HL-60 (cell line): Measurements from ENCODE around the gene FNIP2.

Experiments
- DNase-seq, 2 experiments: peaks; one replicate each; pipeline ENCODE4 v3.0.0-alpha.2; 2010 to 2020; ENCODE audit warnings: low read depth in 1 of 2, low spot score in 1 of 2
- H3K27ac ChIP-seq: fragments of 250-450 bp; sonication (Bioruptor Pico); replicated peaks from 2 replicates; pipeline ENCODE4 v1.5.1; 2020; ENCODE audit warnings: mild to moderate bottlenecking, moderate library complexity
- H3K27me3 ChIP-seq: fragments of 250-450 bp; sonication (Bioruptor Pico); 2 replicates; pipeline ENCODE4 v1.5.1; 2021; ENCODE audit warnings: mild to moderate bottlenecking, moderate library complexity; ENCODE audit not compliant: insufficient read depth, poor library complexity, severe bottlenecking
- H3K4me3 ChIP-seq: replicated peaks from 2 replicates; pipeline ENCODE4 v1.5.1; 2011; ENCODE audit warnings: mild to moderate bottlenecking, control low read depth, low read length; ENCODE audit not compliant: insufficient read depth
- GABPA ChIP-seq: IDR thresholded peaks from 2 replicates; pipeline ENCODE4 v1.6.1; 2012; ENCODE audit warnings: low read depth
- POLR2AphosphoS5 ChIP-seq: IDR thresholded peaks from 2 replicates; pipeline ENCODE4 v1.6.1; 2012; ENCODE audit warnings: low read depth
- SPI1 ChIP-seq: IDR thresholded peaks from 2 replicates; pipeline ENCODE4 v1.6.1; 2012; ENCODE audit warnings: low read depth, mild to moderate bottlenecking, borderline replicate concordance
- TF ChIP-seq, protein P1 (sequence below): IDR thresholded peaks from 2 replicates; pipeline ENCODE4 v1.6.1; 2012; ENCODE audit warnings: low read depth; ENCODE audit not compliant: insufficient replicate concordance
- TF ChIP-seq, protein P2 (sequence below): IDR thresholded peaks from one replicate; pipeline ENCODE4 v1.5.1; 2011; ENCODE audit warnings: low read length, control low read depth, inconsistent platforms; ENCODE audit not compliant: insufficient read depth

The FNIP2 gene

DNA sequence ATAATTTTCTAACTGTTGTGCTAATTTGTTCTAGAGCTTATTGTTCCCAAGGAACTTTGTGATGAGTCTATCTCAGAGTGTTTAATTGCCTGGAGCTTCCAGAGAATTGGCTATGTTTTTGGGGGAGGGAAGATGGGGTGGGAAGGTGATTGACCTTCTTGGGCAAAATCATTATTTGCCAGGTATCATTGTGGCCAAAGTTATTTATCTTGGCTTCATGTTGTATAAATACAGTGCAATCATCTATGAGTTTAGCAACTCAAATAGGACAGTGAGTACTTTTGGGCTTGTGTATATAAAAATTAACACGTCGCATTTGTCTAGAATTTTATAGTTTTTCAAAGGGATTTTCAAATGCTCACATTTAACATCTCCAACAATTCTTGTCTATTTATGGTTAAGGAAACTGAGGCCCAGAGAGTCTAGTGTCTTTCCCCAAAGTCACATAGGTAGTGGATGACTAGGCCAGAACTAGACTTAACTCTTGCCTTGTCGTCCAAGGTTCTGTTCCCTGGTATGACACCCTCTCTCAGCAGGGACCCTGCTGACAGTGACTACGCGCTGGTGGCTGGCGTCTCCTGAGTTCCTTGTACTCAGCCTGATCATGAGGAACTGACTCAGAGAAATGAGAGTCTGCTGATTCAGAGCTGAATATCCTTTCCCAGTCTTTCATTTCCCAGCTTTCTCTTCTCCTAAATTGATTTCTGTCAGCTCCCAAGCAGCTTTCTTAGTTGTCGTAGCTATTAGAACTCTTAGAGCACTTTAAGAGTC, 27.7 kb downstream of the FNIP2 start:
- no peak overlapping the region for H3K4me3 ChIP-seq
- TF ChIP-seq POLR2AphosphoS5 (no peak), GABPA (no peak), SPI1 (no peak)
- TF ChIP-seq, protein P1, sequence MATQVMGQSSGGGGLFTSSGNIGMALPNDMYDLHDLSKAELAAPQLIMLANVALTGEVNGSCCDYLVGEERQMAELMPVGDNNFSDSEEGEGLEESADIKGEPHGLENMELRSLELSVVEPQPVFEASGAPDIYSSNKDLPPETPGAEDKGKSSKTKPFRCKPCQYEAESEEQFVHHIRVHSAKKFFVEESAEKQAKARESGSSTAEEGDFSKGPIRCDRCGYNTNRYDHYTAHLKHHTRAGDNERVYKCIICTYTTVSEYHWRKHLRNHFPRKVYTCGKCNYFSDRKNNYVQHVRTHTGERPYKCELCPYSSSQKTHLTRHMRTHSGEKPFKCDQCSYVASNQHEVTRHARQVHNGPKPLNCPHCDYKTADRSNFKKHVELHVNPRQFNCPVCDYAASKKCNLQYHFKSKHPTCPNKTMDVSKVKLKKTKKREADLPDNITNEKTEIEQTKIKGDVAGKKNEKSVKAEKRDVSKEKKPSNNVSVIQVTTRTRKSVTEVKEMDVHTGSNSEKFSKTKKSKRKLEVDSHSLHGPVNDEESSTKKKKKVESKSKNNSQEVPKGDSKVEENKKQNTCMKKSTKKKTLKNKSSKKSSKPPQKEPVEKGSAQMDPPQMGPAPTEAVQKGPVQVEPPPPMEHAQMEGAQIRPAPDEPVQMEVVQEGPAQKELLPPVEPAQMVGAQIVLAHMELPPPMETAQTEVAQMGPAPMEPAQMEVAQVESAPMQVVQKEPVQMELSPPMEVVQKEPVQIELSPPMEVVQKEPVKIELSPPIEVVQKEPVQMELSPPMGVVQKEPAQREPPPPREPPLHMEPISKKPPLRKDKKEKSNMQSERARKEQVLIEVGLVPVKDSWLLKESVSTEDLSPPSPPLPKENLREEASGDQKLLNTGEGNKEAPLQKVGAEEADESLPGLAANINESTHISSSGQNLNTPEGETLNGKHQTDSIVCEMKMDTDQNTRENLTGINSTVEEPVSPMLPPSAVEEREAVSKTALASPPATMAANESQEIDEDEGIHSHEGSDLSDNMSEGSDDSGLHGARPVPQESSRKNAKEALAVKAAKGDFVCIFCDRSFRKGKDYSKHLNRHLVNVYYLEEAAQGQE: no peak
- TF ChIP-seq, protein P2, sequence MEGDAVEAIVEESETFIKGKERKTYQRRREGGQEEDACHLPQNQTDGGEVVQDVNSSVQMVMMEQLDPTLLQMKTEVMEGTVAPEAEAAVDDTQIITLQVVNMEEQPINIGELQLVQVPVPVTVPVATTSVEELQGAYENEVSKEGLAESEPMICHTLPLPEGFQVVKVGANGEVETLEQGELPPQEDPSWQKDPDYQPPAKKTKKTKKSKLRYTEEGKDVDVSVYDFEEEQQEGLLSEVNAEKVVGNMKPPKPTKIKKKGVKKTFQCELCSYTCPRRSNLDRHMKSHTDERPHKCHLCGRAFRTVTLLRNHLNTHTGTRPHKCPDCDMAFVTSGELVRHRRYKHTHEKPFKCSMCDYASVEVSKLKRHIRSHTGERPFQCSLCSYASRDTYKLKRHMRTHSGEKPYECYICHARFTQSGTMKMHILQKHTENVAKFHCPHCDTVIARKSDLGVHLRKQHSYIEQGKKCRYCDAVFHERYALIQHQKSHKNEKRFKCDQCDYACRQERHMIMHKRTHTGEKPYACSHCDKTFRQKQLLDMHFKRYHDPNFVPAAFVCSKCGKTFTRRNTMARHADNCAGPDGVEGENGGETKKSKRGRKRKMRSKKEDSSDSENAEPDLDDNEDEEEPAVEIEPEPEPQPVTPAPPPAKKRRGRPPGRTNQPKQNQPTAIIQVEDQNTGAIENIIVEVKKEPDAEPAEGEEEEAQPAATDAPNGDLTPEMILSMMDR: no peak
- DNase-seq: no peak
- H3K27ac ChIP-seq: no peak overlapping the region
- no peaks in the 10 kb centered on the region for H3K27me3 ChIP-seq

DNA sequence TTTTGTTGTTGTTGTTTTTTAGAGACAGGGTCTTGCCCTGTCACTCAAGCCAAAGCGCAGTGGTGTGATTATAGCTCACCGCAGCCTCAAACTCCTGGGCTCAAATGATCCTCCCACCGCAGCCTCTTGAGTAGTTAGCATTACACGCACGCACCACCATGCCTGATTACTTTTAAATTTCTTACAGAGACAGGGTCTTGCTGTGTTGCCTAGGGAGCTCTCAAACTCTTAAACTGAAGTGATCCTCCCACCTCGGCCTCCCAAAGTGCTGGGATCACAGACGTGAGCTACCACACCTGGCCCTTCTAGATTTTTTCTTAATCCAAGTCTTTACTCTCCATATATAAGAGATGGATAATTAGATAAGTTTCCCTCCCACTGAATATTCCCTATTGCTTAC, 29.2 kb downstream of the FNIP2 start:
- DNase-seq: no peak
- Histone ChIP-seq H3K4me3 (no peak overlapping the region), H3K27me3 (no peaks in the 10 kb centered on the region), H3K27ac (no peak overlapping the region)
- TF ChIP-seq POLR2AphosphoS5 (no peak), GABPA (no peak), SPI1 (no peak)
- TF ChIP-seq, protein P2: no peak
- TF ChIP-seq, protein P1: no peak

DNA sequence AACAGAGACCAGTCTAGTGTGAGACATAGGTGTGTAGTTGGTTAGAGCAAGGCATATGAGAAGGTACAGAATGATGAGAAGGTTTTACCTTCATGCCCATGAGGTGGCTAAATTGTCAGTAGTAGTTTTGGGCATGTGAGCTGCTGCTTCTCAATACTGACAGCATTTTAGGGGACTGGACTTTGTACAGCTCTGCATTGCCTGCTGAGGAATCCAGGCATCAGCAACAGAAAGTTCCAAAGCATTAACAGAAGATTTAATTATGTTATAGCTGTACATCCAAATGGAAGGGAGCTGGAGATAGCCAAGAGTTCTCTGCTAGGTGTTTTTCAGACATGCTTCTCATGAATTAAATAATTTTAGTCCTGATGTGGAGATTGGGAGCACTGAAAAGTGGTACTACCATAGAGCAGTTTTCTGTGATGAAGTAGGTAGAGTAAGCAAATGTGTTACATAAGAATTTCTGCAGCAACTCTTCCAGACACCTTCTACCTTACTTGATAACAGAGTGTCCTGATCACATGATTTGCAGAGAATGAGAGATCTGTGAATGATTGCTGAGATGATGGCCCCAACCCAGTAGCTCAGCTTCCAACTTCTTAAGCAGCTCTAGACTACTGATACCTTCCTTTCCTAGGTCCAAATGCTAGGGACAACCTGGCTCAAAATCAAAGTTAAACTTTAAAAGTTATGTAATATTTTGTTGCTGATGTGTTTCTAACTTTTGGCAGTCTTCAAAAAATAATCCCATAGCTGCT, 30.4 kb downstream of the FNIP2 start:
- DNase-seq: no peak
- no peaks in the 10 kb centered on the region for H3K27me3 ChIP-seq
- TF ChIP-seq GABPA: no peak
- TF ChIP-seq SPI1: no peak
- TF ChIP-seq, protein P1: no peak
- TF ChIP-seq, protein P2: no peak
- no peak for TF ChIP-seq POLR2AphosphoS5
- H3K4me3 ChIP-seq: no peak overlapping the region
- H3K27ac ChIP-seq: no peak overlapping the region
